H1 (cell line): ENCODE measurements around the gene HRH3.

Experiments
- CBX5 ChIP-seq: fragments of 300-800, 300-1000 bp; sonication (generic); IDR thresholded peaks from 2 replicates; pipeline ENCODE4 v1.7.1; 2016; ENCODE audit warnings: antibody characterized with exemption, low read length, low read depth
- CBX8 ChIP-seq: fragments of 300-800, 300-1000 bp; sonication (generic); IDR thresholded peaks from 2 replicates; pipeline ENCODE4 v1.7.1; 2016; ENCODE audit warnings: low read depth, low read length, borderline replicate concordance
- EZH2 ChIP-seq: fragments of 200-600 bp; sonication (generic); IDR thresholded peaks from 2 replicates; pipeline ENCODE4 v1.7.1; 2012; ENCODE audit warnings: low read depth, mild to moderate bottlenecking, moderate library complexity, low read length, inconsistent platforms; ENCODE audit not compliant: severe bottlenecking
- NANOG ChIP-seq: IDR thresholded peaks from 2 replicates; pipeline ENCODE4 v1.6.1; 2011; ENCODE audit warnings: low read length, low read depth, mild to moderate bottlenecking, inconsistent platforms; ENCODE audit not compliant: insufficient read depth, poor library complexity, severe bottlenecking
- POLR2A ChIP-seq, 2 experiments: IDR thresholded peaks; 1 replicate in 1 of 2; 2 replicates in 1 of 2; pipeline ENCODE4 v1.6.1; 2011; ENCODE audit warnings: low read depth in 2 of 2, low read length in 2 of 2, mild to moderate bottlenecking in 2 of 2; ENCODE audit errors: control extremely low read depth in 1 of 2
- POLR2AphosphoS5 ChIP-seq: IDR thresholded peaks from 2 replicates; pipeline ENCODE4 v1.6.1; 2011; ENCODE audit warnings: low read depth, low read length
- RFX5 ChIP-seq: IDR thresholded peaks from 2 replicates; pipeline ENCODE4 v1.6.1; 2011; ENCODE audit warnings: low read depth, low read length, improper control_type of control experiment, borderline replicate concordance
- SIN3A ChIP-seq, 2 experiments: IDR thresholded peaks in 1 of 2; conservative IDR thresholded peaks in 1 of 2; 2 replicates each; pipeline ENCODE4 v1.6.1; 2011 to 2012; ENCODE audit warnings: low read length in 2 of 2, improper control_type of control experiment in 1 of 2, low read depth in 1 of 2, mild to moderate bottlenecking in 1 of 2
- SIX5 ChIP-seq: IDR thresholded peaks from 2 replicates; pipeline ENCODE4 v1.6.1; 2011; ENCODE audit warnings: mild to moderate bottlenecking, low read depth, low read length
- TEAD4 ChIP-seq: IDR thresholded peaks from 2 replicates; pipeline ENCODE4 v1.6.1; 2012; ENCODE audit warnings: low read depth, low read length, inconsistent platforms, mixed read lengths
- USF2 ChIP-seq: IDR thresholded peaks from 2 replicates; pipeline ENCODE4 v1.6.1; 2011; ENCODE audit warnings: low read length, improper control_type of control experiment
- ZNF274 ChIP-seq: IDR thresholded peaks from 2 replicates; pipeline ENCODE4 v1.7.0; 2012; ENCODE audit warnings: low read length, borderline replicate concordance; ENCODE audit errors: extremely low read depth
- TF ChIP-seq, protein P1 (sequence below), 3 experiments: IDR thresholded peaks; 1 replicate in 2 of 3; 2 replicates in 1 of 3; pipeline versions ENCODE4 v1.5.1 to v1.6.1; 2011; ENCODE audit warnings: low read length in 3 of 3, mild to moderate bottlenecking in 3 of 3, inconsistent platforms in 2 of 3, low read depth in 1 of 3, moderate library complexity in 1 of 3; ENCODE audit not compliant: insufficient read depth in 1 of 3; ENCODE audit errors: control extremely low read depth in 1 of 3
- TF ChIP-seq, protein P2 (sequence below): IDR thresholded peaks from 2 replicates; pipeline ENCODE4 v1.6.1; 2012; ENCODE audit warnings: inconsistent platforms

DNA sequence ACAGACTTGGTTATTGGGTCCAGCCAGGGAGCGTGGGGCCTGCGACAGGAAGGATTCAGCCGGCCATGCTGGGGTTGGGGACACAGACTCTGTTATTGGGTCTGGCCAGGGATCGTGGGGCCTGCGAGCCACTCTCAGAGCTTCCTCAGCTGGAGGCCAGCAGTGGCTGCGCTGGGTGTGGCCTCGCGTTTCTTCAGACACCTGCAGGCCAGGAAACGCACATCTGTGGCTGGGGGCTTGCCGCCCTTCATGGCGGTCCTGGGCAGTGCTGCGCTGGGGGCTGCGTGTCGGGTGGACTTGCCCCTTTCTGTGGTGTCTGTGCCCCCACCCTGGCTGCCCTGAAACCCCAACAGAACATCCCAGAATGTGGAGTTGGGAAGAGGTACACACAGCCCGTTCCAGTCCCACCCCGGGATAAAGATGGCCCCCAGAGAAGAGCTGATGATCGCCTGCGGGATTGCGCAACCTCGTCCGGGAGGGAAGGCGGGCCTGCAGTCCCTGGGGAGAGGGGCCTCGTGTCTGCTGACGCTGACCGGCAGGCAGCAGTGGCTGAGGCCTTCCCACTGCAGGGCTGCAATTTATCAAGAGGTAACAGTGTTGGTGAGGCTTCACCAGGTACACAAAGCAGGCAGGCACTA is 54.2 kb downstream of the HRH3 start:
- TF ChIP-seq TEAD4 = no peak
- TF ChIP-seq, protein P1, sequence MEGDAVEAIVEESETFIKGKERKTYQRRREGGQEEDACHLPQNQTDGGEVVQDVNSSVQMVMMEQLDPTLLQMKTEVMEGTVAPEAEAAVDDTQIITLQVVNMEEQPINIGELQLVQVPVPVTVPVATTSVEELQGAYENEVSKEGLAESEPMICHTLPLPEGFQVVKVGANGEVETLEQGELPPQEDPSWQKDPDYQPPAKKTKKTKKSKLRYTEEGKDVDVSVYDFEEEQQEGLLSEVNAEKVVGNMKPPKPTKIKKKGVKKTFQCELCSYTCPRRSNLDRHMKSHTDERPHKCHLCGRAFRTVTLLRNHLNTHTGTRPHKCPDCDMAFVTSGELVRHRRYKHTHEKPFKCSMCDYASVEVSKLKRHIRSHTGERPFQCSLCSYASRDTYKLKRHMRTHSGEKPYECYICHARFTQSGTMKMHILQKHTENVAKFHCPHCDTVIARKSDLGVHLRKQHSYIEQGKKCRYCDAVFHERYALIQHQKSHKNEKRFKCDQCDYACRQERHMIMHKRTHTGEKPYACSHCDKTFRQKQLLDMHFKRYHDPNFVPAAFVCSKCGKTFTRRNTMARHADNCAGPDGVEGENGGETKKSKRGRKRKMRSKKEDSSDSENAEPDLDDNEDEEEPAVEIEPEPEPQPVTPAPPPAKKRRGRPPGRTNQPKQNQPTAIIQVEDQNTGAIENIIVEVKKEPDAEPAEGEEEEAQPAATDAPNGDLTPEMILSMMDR (IDR thresholded peaks at IDR 0.05; ENCODE audit: control extremely low read depth in 1 of 3, insufficient read depth in 1 of 3, low read depth in 1 of 3, low read length in 3 of 3) = no peak
- TF ChIP-seq EZH2 = no peak
- no peak for TF ChIP-seq POLR2A (IDR thresholded peaks at IDR 0.05; ENCODE audit: control extremely low read depth in 1 of 2, low read depth in 2 of 2, low read length in 2 of 2)
- TF ChIP-seq ZNF274 = no peak
- TF ChIP-seq POLR2AphosphoS5 = no peak
- TF ChIP-seq USF2 = no peak
- TF ChIP-seq SIN3A (conservative IDR thresholded peaks at IDR 0.05 in 1 of 2, IDR thresholded peaks at IDR 0.05 in 1 of 2; ENCODE audit: low read depth in 1 of 2, low read length in 2 of 2) = no peak
- no peak for TF ChIP-seq CBX8
- no peak for TF ChIP-seq NANOG
- no peak for TF ChIP-seq SIX5
- no peak for TF ChIP-seq CBX5
- no peak for TF ChIP-seq RFX5
- TF ChIP-seq, protein P2, sequence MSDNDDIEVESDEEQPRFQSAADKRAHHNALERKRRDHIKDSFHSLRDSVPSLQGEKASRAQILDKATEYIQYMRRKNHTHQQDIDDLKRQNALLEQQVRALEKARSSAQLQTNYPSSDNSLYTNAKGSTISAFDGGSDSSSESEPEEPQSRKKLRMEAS = no peak
